H9 (cell line): ENCODE results near the gene TRRAP. TPM values are rescaled to one million over a fixed set of nuclear protein-coding genes. Genes with fewer than 3 reads are reported as not detected.

ENCODE experiments used
- DNase-seq: peaks from one replicate; pipeline ENCODE4 v3.0.0-alpha.2; 2017
- H2AFZ ChIP-seq: one replicate; pipeline ENCODE4 v1.6.1; 2013; ENCODE audit warnings: mild to moderate bottlenecking, low read length, control low read depth, moderate library complexity
- H2AK5ac ChIP-seq: 2 replicates; pipeline ENCODE4 v1.6.1; 2013; ENCODE audit warnings: low read length, control low read depth, mixed read lengths; ENCODE audit not compliant: insufficient read length
- H2BK120ac ChIP-seq: one replicate; pipeline ENCODE4 v1.6.1; 2013; ENCODE audit warnings: low read depth, mild to moderate bottlenecking, low read length, control low read depth, inconsistent platforms; ENCODE audit not compliant: poor library complexity, severe bottlenecking
- H2BK12ac ChIP-seq: 2 replicates; pipeline ENCODE4 v1.6.1; 2013; ENCODE audit warnings: low read length, control low read depth, mixed read lengths, low read depth; ENCODE audit not compliant: insufficient read length
- H2BK15ac ChIP-seq: 2 replicates; pipeline ENCODE4 v1.6.1; 2013; ENCODE audit warnings: low read depth, low read length, control low read depth
- H2BK20ac ChIP-seq: one replicate; pipeline ENCODE4 v1.6.1; 2013; ENCODE audit warnings: low read depth, mild to moderate bottlenecking, low read length, control low read depth, inconsistent platforms; ENCODE audit not compliant: poor library complexity, severe bottlenecking
- H2BK5ac ChIP-seq: 2 replicates; pipeline ENCODE4 v1.6.1; 2013; ENCODE audit warnings: low read length, control low read depth, mixed read lengths; ENCODE audit not compliant: insufficient read length
- H3K14ac ChIP-seq: 2 replicates; pipeline ENCODE4 v1.6.1; 2013; ENCODE audit warnings: low read length, control low read depth; ENCODE audit not compliant: insufficient read depth
- H3K18ac ChIP-seq: 2 replicates; pipeline ENCODE4 v1.6.1; 2013; ENCODE audit warnings: low read depth, mild to moderate bottlenecking, mixed read lengths, low read length, control low read depth; ENCODE audit not compliant: insufficient read length
- H3K23ac ChIP-seq: 2 replicates; pipeline ENCODE4 v1.6.1; 2013; ENCODE audit warnings: low read length, control low read depth, mixed read lengths, low read depth; ENCODE audit not compliant: insufficient read length
- H3K23me2 ChIP-seq: 2 replicates; pipeline ENCODE4 v1.6.1; 2013; ENCODE audit warnings: low read depth, mild to moderate bottlenecking, mixed read lengths, low read length, control low read depth; ENCODE audit not compliant: insufficient read length, poor library complexity, severe bottlenecking
- H3K27ac ChIP-seq: 2 replicates; pipeline ENCODE4 v1.5.1; 2013; ENCODE audit warnings: low read length, control low read depth, mixed read lengths, low read depth; ENCODE audit not compliant: insufficient read length
- H3K27me3 ChIP-seq: 2 replicates; pipeline ENCODE4 v1.6.1; 2013; ENCODE audit warnings: low read length, control low read depth, inconsistent platforms; ENCODE audit not compliant: insufficient read depth
- H3K4ac ChIP-seq: 2 replicates; pipeline ENCODE4 v1.6.1; 2013; ENCODE audit warnings: low read depth, mild to moderate bottlenecking, control low read depth, inconsistent platforms, low read length, moderate library complexity
- H3K4me1 ChIP-seq: 2 replicates; pipeline ENCODE4 v1.6.1; 2013; ENCODE audit warnings: low read length, control low read depth, inconsistent platforms; ENCODE audit not compliant: insufficient read depth
- H3K4me2 ChIP-seq: 2 replicates; pipeline ENCODE4 v1.6.1; 2013; ENCODE audit warnings: low read length, control low read depth, mixed read lengths; ENCODE audit not compliant: insufficient read length, insufficient read depth
- H3K56ac ChIP-seq: 2 replicates; pipeline ENCODE4 v1.6.1; 2013; ENCODE audit warnings: low read depth, mild to moderate bottlenecking, mixed read lengths, low read length, control low read depth; ENCODE audit not compliant: insufficient read length
- H3K79me1 ChIP-seq: 2 replicates; pipeline ENCODE4 v1.6.1; 2013; ENCODE audit warnings: low read depth, mild to moderate bottlenecking, moderate library complexity, low read length, control low read depth, inconsistent platforms; ENCODE audit not compliant: insufficient read depth, poor library complexity, severe bottlenecking
- H3K79me2 ChIP-seq: 2 replicates; pipeline ENCODE4 v1.6.1; 2013; ENCODE audit warnings: low read length, control low read depth, inconsistent platforms; ENCODE audit not compliant: insufficient read depth
- H3K9ac ChIP-seq: 2 replicates; pipeline ENCODE4 v1.6.1; 2013; ENCODE audit warnings: low read length, control low read depth, mixed read lengths; ENCODE audit not compliant: insufficient read length; ENCODE audit errors: extremely low read depth
- H3K9me3 ChIP-seq: one replicate; pipeline ENCODE4 v1.6.1; 2013; ENCODE audit warnings: low read depth, low read length, inconsistent platforms; ENCODE audit not compliant: control insufficient read depth
- H3T11ph ChIP-seq: one replicate; pipeline ENCODE4 v1.6.1; 2013; ENCODE audit warnings: mild to moderate bottlenecking, low read length, control low read depth, inconsistent platforms
- H4K20me1 ChIP-seq: one replicate; pipeline ENCODE4 v1.6.1; 2013; ENCODE audit not compliant: control insufficient read depth, insufficient read length, insufficient read depth
- H4K5ac ChIP-seq: 2 replicates; pipeline ENCODE4 v1.6.1; 2013; ENCODE audit warnings: low read depth, mild to moderate bottlenecking, mixed read lengths, low read length, control low read depth; ENCODE audit not compliant: insufficient read length
- H4K8ac ChIP-seq: replicated peaks from 2 replicates; pipeline ENCODE4 v1.6.1; 2013; ENCODE audit warnings: low read length, control low read depth, mixed read lengths, low read depth; ENCODE audit not compliant: insufficient read length
- H4K91ac ChIP-seq: 2 replicates; pipeline ENCODE4 v1.6.1; 2013; ENCODE audit warnings: low read depth, mild to moderate bottlenecking, moderate library complexity, mixed read lengths, low read length, control low read depth; ENCODE audit not compliant: insufficient read length
- H3K27ac Mint-ChIP-seq, 3 experiments: 2 replicates in 2 of 3; 3 replicates in 1 of 3; pipeline ENCODE4 v1.8.0; 2020 to 2021; ENCODE audit warnings: mixed read lengths in 3 of 3, mild to moderate bottlenecking in 1 of 3, moderate library complexity in 1 of 3
- H3K27me3 Mint-ChIP-seq: 2 replicates; pipeline ENCODE4 v1.8.0; 2021; ENCODE audit warnings: low read depth, mild to moderate bottlenecking, moderate library complexity, mixed read lengths
- H3K36me3 Mint-ChIP-seq, 3 experiments: 2 replicates in 2 of 3; 3 replicates in 1 of 3; pipeline ENCODE4 v1.8.0; 2020 to 2021; ENCODE audit warnings: low read depth in 3 of 3, mixed read lengths in 3 of 3; ENCODE audit not compliant: insufficient read depth in 1 of 3
- H3K4me1 Mint-ChIP-seq, 2 experiments: 2 replicates each; pipeline ENCODE4 v1.8.0; 2020; ENCODE audit warnings: mixed read lengths in 2 of 2
- H3K4me3 Mint-ChIP-seq, 2 experiments: 2 replicates in 1 of 2; 3 replicates in 1 of 2; pipeline ENCODE4 v1.8.0; 2020 to 2021; ENCODE audit warnings: mild to moderate bottlenecking in 2 of 2, mixed read lengths in 2 of 2, moderate library complexity in 1 of 2
- H3K9me3 Mint-ChIP-seq, 2 experiments: 2 replicates in 1 of 2; 3 replicates in 1 of 2; pipeline ENCODE4 v1.8.0; 2020; ENCODE audit warnings: mild to moderate bottlenecking in 2 of 2, mixed read lengths in 2 of 2, moderate library complexity in 1 of 2
- CTCF ChIP-seq: fragments of 200-600 bp; sonication (generic); conservative IDR thresholded peaks from 3 replicates; pipeline ENCODE4 v1.8.0; 2021; ENCODE audit warnings: antibody characterized with exemption, mild to moderate bottlenecking
- WGBS: extraction: QIAGEN DNeasy Blood & Tissue Kit; methylation state at CpG from one replicate; pipeline ENCODE4 v1.1.7; 2013; ENCODE audit warnings: missing lambda C conversion rate, low lambda C conversion rate, mixed read lengths; ENCODE audit not compliant: insufficient read length; ENCODE audit errors: extremely low coverage; 5-methylcytosine and 5-hydroxymethylcytosine counted together
- total RNA-seq: library from RNA; stranded (reverse); gene quantifications from 2 replicates; pipeline ENCODE4 v1.2.1, GENCODE V29; 2021

The TRRAP gene
- total RNA-seq, 1 experiment from 2014 or later = 58.6 TPM

GRCh38 chr7:98995111-98995510 is 116.8 kb downstream of the TRRAP start:
- no peak overlapping the region for H3K4me3 Mint-ChIP-seq
- H3K27me3 ChIP-seq = no peaks in the 10 kb centered on the region
- no peaks in the 10 kb centered on the region for H3K9me3 ChIP-seq
- peaks cover 29 to 83% (median 66%) of the 10 kb centered on the region in 3 experiments for H3K36me3 Mint-ChIP-seq
- no peak overlapping the region for H2BK5ac ChIP-seq
- no peaks in the 10 kb centered on the region for H3K79me2 ChIP-seq
- no peak overlapping the region for H4K8ac ChIP-seq
- H3K23me2 ChIP-seq = no peaks in the 10 kb centered on the region
- WGBS = no CpG with 5 or more reads among the region's 13 CpGs
- H3K4me1 ChIP-seq = no peaks in the 10 kb centered on the region
- H4K20me1 ChIP-seq = no peaks in the 10 kb centered on the region
- no peak for TF ChIP-seq CTCF
- H3K18ac ChIP-seq = no peak overlapping the region
- H3K4me1 Mint-ChIP-seq = no peaks in the 10 kb centered on the region
- no peak overlapping the region for H3T11ph ChIP-seq
- no peak overlapping the region for H3K23ac ChIP-seq
- H3K27ac ChIP-seq = no peak overlapping the region
- H2BK12ac ChIP-seq = no peak overlapping the region
- H2BK120ac ChIP-seq = no peak overlapping the region
- H2AK5ac ChIP-seq = no peak overlapping the region
- H3K56ac ChIP-seq = no peak overlapping the region
- no peaks in the 10 kb centered on the region; the same call in 1 of the 2 replicates for H3K27me3 Mint-ChIP-seq
- no peak overlapping the region for H3K9ac ChIP-seq
- H3K4me2 ChIP-seq = no peak overlapping the region
- no peaks in the 10 kb centered on the region for H3K9me3 Mint-ChIP-seq
- H3K79me1 ChIP-seq = no peaks in the 10 kb centered on the region
- H3K4ac ChIP-seq = no peak overlapping the region
- no peak overlapping the region for H2AFZ ChIP-seq
- peak overlapping the region in 1 of 3 experiments; percentile 14; a peak in 1 of 7 replicates for H3K27ac Mint-ChIP-seq
- no peak for DNase-seq
- no peak overlapping the region for H4K91ac ChIP-seq
- no peak overlapping the region for H3K14ac ChIP-seq
- no peak overlapping the region for H2BK20ac ChIP-seq
- H2BK15ac ChIP-seq = no peak overlapping the region
- no peak overlapping the region for H4K5ac ChIP-seq
